GM20431 (cell line): ENCODE data around the gene CXorf58.

Experiments
- in situ Hi-C: fragments of 300-500 bp; cut with MseI, MboI; formaldehyde crosslinking; loops from one replicate; pipeline ENCODE4 v1.15.0; 2020; ENCODE audit warnings: low sequenced_read_pairs; ENCODE audit not compliant: unreplicated experiment

Gene CXorf58

DNA sequence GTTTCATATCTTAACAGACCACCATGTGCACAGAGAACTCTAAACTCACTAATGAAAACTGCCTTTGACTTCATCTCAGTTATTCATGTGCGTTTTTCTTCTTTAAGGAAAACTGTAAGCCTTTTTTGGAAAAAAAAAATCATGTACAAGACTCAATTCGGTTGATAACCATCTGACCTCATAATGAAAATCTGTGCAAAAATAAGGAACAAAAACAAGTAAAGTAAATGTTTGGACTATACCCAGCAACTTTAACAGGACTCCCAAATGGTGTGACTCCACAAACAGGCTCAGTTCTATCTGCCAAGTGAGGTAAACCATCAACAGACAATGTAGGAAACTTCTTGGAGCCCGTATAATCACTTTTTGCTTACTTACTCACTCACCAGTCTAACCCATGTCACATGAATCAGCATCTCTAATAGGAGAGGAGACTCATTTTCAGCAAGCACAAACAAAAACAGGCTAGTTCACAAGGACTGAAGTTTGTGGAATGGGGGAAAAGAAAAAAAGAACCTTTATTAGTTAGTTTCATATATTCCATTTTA is 9.3 kb upstream of the CXorf58 start:
- in situ Hi-C loops, result no loop called here

GRCh38 chrX:23900220-23900797 is 7.5 kb upstream of the CXorf58 start:
- in situ Hi-C loops, result loop anchor here (10.0 kb wide), 1 partner anchor 206 kb away; no protein-coding TSS in a partner anchor

DNA sequence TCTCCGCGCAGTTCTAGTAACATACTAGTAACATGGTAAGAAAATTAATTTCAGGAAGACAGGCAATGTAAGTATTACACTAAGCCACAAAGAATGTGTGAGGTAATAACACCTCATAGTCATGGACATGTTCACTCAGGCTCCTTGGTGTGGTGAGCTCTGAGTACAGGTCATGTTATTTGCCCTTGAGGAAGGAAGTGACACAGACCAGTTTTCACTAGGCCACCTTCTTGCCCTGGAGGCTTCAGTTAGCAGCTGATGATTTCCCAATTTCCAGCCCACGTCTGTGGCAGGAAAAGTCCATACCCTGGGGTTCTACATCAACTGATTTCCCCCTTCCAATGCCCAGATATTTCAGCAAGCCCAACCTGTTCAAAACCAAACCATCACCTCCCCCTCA is 6.7 kb upstream of the CXorf58 start:
- in situ Hi-C loops, result loop anchor here (10.0 kb wide), 1 partner anchor 206 kb away; no protein-coding TSS in a partner anchor

DNA sequence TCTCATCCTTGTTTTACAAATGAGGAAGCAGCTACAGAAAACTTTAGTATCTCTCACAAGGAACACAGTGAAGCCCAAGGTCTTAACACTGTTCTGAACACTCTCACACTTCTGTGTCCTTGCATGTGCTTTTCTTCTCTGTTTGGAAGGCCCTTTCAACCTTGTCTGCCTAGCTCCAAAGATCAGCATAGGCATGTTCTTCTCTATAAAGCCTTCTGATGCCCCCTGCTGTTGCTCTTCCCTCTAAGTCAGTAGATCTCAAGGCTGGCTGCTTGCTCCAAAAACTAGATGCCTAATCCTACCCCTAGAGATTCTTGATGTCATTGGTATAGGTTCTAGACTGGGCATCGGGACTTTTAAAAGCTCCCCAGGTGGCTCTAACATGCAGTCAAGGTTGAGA is 6.0 kb upstream of the CXorf58 start:
- in situ Hi-C loops, result loop anchor here (10.0 kb wide), 1 partner anchor 207 kb away; no protein-coding TSS in a partner anchor

- in situ Hi-C loops, result loop anchor here (10.0 kb wide), 1 partner anchor 208 kb away; no protein-coding TSS in a partner anchor
Observed at GRCh38 chrX:23902419-23902818, 5.4 kb upstream of the CXorf58 start.

DNA sequence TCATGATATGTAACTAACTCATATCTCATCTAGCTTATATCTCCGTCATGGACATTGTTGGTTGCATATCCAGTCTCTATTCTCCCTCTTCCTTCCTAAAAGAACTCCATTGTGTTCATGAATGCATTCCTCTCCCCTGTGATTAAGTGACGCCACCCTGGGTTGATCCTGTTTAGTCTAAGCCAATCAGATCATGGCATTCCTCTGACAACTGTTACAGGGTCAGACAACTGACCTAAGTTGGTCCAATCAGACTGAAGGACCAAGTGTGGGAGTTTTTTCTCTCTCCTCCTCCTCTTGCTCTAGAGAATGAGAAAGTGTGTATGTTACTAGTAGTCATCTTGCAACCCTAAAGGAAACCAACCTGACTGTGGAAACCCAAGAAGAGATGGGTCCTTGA is 3.7 kb upstream of the CXorf58 start:
- in situ Hi-C loops, result loop anchor here (10.0 kb wide), 1 partner anchor 209 kb away; no protein-coding TSS in a partner anchor

DNA sequence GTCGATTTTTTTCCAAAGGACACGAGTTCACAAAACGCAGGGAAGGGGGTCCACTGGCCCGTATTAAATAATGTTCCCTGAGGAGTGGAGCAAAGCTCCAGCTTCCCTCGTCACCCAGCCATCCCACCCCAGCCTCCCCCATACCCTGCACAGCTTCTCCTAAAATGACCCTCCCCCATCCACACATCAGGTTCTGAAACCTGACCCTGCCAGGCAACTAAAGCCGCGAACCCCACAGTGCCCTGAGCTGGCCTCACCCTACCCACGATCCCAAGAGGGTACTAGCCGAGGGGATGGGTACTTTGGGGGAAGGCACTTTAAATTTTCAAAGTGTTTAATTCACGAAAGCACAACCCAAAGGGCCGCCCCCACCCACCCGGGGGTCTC is 702 bp upstream of the CXorf58 start:
- in situ Hi-C loops, result loop anchor here (10.0 kb wide), 1 partner anchor 212 kb away; no protein-coding TSS in a partner anchor

GRCh38 chrX:23908219-23909004 is 606 bp downstream of the CXorf58 start:
- in situ Hi-C loops, result loop anchor here (10.0 kb wide), 1 partner anchor 214 kb away; no protein-coding TSS in a partner anchor

DNA sequence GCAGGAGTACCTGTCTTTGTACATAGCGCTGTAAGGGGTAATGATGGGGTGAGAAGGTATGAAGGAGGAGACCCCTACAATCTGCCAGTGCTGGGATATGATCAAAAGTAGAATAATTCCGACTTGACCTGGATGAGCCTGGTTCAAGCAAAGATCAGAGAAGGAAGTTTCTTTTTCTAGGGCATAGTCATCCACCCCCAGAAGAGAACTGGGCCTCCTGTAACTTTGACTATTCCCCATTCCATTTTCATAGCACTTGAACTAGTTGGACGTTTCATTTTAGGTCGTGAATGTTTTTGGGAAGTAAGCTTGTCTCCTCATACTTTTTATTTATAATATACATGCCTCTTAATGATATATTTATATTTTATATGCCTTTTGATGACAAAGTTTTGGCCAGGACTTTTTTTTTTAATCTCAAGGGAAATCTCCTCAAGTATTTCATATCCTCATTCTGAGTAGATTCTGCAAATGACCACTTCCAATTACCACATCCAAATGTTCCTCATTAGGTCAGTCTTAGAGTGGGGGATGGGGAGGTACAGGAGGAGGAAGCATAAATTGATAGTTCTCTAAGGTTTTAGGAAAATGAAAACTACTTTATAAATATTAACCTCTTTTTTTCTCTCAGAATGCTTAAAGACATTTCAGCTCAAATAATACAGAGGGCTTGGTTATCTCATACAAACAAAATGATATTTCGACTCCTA is 3.5 kb downstream of the CXorf58 start:
- in situ Hi-C loops, result no loop called here

- in situ Hi-C loops, result no loop called here
Observed at GRCh38 chrX:23919148-23919547, 11.3 kb downstream of the CXorf58 start.

DNA sequence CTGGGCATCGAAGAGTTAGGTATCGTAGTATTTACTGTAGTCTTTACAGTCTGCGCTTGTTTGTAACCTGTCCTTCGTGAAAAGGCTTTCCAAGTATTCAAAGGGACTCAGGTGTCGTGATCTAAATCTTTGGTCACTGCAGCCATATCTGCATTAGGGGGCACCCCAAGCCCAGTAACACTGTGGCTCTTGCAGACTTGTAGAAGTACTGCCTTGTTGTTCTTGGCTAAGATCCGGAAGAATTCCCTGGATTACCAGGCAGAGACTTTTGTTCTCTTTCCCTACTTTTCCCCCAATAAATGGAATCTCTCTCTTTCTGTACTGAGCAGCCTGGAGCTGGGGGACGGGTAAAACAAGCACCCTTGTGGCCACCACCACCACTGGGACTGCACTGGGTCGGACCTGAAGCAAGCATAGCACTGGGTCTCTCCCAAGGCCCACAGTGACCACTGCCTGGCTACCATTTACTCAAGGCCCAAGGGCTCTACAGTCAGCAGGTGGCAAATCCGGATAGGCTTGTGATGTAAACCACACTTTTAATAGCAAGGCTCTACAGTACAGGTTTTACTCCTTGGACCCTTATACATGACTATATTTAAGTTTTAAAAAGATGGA is 12.0 kb downstream of the CXorf58 start:
- in situ Hi-C loops, result no loop called here

DNA sequence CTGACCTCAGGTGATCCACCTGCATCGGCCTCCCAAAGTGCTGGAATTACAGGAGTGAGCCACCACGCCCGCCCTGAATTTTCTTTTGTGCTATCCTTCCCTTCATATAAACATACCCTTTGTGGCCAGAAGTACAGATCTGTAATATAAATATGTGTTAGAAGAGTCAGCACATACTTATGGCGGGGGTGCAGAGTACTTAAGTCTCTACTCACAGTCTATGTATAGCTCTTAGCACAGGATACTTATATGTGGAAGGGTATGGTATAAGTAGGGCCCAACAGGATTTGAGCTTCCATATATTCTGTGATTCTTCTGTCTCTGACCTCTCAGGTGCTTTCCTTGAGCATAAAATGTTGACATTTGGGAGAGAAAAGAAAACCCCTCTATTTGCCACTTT is 18.2 kb downstream of the CXorf58 start:
- in situ Hi-C loops, result no loop called here

DNA sequence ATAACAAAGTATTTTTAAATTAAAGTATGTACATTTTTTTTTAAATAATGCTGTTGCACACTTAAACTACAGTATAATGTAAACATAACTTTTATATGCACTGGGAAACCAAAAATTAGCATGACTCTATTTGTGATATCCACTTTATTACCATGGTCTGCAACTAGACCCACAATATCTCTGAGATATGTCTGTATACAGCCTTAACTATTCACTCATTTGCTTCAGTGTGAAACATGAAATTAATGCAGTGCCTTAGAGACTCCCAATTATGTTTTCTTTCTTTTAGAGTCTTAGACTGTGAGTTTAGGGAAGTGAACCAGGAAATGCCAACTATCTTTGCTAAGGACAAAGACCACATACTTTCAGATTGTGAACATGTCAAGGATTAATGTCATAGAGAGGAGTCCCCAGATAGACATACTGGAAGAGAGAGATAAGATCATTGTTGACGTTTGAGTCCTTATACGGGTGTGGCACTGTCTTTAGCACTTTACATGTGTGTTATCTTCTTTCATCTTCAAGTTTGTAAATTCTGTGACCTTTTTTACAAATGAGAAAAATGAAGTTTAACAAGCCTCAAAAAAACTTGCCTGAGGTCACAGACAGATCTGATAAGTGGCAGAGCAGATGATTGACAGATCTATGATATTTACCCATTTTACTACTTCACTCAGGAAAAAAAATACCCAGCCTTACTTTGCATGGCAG is 23.2 kb downstream of the CXorf58 start:
- in situ Hi-C loops, result no loop called here

DNA sequence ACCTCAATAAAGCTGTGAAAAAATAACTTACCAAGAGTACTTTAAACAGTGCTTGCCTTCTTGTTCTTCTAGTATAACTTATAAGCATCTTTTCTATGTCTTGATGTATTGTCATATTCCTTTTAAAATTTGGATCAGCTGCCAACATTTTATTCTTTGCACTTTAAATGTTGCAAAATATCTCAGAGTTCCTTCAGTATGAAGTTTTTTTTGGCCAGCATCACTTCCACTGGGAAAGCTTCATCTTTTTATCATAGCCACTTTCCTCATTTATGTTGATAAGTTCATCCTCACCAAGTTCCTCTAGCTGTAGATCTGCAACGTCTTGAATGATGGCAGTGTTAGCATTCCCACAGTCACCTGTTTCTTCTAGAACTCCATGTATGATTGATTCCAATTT is 24.2 kb downstream of the CXorf58 start:
- in situ Hi-C loops, result no loop called here

- in situ Hi-C loops, result no loop called here
Observed at GRCh38 chrX:23935106-23935505, 27.3 kb downstream of the CXorf58 start.

GRCh38 chrX:23936180-23936579 is 28.4 kb downstream of the CXorf58 start:
- in situ Hi-C loops, result no loop called here

- in situ Hi-C loops, result no loop called here
Observed at GRCh38 chrX:23937100-23937499, 29.3 kb downstream of the CXorf58 start.

DNA sequence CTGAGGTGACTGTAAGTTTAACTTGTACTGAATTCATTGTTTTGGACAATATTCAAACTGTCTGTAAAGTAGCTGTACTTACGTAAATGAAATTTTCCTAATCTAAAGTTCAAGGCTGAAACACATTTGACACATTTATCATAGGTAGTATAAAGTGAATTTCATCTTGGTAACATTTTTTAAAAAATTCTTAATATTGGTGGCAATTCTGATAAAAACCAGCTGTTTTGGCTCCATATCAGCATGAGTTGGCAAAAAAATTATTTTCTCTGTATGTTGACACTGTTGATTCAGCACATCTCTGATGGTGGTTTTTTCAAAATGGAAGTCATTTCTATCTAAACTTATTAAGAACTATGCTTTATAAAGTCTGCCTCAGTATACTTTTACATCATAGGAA is 30.9 kb downstream of the CXorf58 start:
- in situ Hi-C loops, result no loop called here

DNA sequence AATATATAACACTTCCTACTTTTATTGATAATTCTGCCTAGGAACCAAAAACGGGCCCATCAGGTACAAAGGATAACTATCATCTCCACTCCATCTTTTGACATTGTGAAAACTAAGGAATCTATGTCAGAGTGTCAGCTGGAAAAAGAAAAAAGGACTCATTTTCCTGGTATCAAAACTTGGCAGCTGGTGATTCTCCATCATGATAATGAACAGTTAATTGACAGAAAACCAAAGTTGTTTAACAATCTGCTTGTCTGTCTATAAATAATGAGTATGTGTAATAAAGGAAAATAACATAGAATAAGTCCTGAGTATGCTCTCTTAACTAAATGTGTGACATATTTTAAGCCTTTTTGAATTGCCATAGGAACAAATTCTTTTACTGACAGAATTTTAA is 31.4 kb downstream of the CXorf58 start:
- in situ Hi-C loops, result no loop called here

DNA sequence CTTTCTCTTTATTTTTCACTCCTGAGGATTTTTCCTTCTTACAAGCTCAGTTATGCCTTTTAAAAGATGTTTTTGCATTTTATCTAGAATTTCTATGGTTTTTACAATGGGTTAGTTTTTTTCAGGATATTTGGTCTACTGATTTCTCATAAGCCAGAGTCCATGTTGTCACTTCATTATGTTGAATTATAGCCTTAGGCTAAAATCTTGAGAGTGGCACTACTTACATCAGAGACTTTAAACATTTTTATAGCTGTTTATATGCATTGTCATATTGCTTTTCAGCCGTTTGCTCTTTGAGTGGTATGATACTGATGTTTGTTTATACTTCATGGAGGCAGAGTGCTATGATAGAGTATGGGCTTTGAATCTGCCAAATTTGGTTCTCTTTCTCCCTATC is 36.4 kb downstream of the CXorf58 start:
- in situ Hi-C loops, result no loop called here
